ENCODE data around the gene GNL1.

Gene GNL1, protein sequence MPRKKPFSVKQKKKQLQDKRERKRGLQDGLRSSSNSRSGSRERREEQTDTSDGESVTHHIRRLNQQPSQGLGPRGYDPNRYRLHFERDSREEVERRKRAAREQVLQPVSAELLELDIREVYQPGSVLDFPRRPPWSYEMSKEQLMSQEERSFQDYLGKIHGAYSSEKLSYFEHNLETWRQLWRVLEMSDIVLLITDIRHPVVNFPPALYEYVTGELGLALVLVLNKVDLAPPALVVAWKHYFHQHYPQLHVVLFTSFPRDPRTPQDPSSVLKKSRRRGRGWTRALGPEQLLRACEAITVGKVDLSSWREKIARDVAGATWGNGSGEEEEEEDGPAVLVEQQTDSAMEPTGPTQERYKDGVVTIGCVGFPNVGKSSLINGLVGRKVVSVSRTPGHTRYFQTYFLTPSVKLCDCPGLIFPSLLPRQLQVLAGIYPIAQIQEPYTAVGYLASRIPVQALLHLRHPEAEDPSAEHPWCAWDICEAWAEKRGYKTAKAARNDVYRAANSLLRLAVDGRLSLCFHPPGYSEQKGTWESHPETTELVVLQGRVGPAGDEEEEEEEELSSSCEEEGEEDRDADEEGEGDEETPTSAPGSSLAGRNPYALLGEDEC

DNA sequence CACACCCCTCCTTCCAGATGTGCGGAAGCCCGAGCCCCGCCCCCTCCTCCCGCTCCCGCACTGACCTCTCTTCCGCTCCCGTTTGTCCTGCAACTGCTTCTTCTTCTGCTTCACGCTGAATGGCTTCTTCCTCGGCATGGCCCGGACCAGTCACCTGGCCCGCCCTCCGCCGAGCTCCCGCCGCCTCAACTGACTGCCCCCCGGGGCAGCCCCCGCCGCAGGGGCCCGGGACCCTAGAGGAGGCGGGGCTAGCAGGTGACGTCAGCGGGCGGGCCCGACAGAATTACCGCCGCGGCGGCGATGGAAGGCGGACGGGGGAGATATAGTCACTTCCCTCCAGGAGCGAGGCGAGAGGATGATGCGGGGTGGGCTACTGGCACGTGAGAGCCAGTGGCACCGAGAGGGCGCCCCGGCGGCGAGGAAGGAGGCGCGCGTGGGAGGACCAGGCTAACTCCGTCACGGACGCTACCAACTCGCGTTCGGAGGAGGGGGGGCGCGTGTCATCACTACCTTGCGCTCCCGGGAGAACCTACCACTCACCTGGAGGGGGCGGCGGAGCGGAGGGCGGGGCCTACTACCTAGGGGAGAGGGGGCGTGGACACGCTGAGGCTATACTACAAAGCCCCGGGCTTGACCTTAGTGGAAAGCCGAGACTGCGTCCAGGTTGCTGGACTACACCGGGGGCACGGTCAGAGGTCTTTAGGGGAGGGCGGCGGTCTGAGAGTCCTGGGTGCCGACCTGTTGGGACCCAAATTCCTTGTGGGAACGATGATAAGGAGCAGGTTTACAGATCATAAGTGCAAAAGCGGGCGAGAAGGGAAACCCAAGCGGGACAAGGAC, at the start of gene GNL1:
GNL1 (minus strand) TSS at position 424 of the 840 bp plus-strand sequence; CDS start at position 138, 286 bp downstream.
- TF ChIP-seq, protein P1, sequence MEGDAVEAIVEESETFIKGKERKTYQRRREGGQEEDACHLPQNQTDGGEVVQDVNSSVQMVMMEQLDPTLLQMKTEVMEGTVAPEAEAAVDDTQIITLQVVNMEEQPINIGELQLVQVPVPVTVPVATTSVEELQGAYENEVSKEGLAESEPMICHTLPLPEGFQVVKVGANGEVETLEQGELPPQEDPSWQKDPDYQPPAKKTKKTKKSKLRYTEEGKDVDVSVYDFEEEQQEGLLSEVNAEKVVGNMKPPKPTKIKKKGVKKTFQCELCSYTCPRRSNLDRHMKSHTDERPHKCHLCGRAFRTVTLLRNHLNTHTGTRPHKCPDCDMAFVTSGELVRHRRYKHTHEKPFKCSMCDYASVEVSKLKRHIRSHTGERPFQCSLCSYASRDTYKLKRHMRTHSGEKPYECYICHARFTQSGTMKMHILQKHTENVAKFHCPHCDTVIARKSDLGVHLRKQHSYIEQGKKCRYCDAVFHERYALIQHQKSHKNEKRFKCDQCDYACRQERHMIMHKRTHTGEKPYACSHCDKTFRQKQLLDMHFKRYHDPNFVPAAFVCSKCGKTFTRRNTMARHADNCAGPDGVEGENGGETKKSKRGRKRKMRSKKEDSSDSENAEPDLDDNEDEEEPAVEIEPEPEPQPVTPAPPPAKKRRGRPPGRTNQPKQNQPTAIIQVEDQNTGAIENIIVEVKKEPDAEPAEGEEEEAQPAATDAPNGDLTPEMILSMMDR (IDR thresholded peaks at IDR 0.05; ENCODE audit: borderline replicate concordance, control extremely low read depth, extremely low read depth, insufficient read depth, missing control alignments): no peak
- in situ Hi-C loops (cut with MboI; ENCODE audit: low sequenced_read_pairs, unreplicated experiment): no loop called here
- peak; percentile 96 for DNase-seq (ENCODE audit: low spot score)

DNA sequence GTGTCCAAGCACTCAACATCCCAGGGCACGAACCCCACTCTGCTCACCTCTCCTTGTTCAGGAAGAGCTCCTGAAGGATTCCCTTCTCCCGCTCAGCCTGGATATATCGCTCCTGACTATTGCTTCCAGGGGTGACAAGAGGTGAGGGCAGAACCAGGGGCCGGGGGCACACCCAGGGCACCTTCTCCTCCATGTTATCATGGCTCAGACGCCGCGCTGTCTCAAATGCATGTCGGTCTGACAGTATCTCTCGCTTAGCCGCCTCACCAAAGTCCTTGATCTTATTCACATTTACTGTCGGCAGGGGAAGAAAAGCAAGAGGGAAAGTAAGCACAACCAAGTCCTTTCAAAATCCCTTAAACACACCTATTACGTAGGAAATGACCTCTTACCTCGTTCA, 47.7 kb upstream of the GNL1 start:
- in situ Hi-C loops (cut with MboI; ENCODE audit: low sequenced_read_pairs, unreplicated experiment): no loop called here
- TF ChIP-seq, protein P1 (IDR thresholded peaks at IDR 0.05; ENCODE audit: borderline replicate concordance, control extremely low read depth, extremely low read depth, insufficient read depth, missing control alignments): no peak
- no peak for DNase-seq (ENCODE audit: low spot score)

DNA sequence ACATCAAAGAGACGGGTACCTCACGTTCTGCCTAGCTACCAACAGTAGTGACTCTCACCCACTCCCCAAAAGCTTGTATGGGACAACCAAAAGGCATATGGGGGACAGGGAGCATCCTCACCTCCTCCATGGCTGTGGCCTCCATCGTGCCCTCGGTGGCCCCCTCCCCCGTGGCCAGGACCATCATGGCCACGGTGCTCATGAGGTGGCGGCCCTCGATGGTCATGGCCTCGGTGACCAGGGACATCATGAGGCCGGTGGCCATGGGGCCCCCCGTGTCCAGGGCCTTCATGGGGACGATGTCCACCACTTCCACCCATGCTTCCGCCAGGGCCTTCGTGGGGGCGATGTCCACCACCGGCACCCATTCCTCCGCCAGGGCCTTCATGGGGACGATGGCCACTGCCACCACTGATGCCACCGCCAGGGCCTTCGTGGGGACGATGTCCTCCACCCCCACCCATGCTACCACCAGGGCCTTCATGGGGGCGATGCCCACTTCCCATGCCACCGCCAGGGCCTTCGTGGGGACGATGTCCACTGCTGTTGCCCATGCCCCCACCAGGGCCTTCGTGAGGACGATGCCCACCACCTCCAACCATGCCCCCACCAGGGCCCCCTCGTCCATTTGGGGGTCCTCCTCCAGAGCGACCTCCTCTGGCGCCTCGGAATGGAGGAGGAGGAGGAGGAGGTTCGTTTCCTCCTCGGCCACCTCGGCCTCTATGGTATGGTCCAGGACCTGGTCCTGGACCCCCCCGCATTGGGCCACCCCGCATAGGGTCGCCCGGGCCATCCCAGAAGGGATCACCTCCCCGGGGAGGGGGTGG, 45.7 kb upstream of the GNL1 start:
- in situ Hi-C loops (cut with MboI; ENCODE audit: low sequenced_read_pairs, unreplicated experiment): no loop called here
- TF ChIP-seq, protein P1 (IDR thresholded peaks at IDR 0.05; ENCODE audit: borderline replicate concordance, control extremely low read depth, extremely low read depth, insufficient read depth, missing control alignments): no peak
- no peak for DNase-seq (ENCODE audit: low spot score)

DNA sequence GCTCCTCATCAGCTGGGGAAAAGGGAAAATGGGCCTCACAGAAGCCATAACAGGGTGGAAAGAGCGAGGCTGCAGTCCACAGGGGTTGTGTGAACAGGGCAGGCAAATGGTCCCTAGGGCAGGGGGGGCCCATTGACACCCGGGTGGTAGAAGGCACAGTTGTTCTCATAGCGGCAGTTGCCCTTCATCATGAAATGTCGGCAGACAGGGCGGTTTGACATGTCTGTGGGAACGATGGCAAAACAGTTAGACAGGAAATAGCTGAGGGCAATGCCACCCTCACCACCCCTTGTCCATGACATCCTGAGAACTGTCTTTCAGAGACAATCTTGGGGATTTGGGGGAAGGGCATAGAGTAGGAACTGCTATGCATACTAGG, 45.1 kb upstream of the GNL1 start:
- in situ Hi-C loops (cut with MboI; ENCODE audit: low sequenced_read_pairs, unreplicated experiment): no loop called here
- TF ChIP-seq, protein P1 (IDR thresholded peaks at IDR 0.05; ENCODE audit: borderline replicate concordance, control extremely low read depth, extremely low read depth, insufficient read depth, missing control alignments): no peak
- no peak for DNase-seq (ENCODE audit: low spot score)

DNA sequence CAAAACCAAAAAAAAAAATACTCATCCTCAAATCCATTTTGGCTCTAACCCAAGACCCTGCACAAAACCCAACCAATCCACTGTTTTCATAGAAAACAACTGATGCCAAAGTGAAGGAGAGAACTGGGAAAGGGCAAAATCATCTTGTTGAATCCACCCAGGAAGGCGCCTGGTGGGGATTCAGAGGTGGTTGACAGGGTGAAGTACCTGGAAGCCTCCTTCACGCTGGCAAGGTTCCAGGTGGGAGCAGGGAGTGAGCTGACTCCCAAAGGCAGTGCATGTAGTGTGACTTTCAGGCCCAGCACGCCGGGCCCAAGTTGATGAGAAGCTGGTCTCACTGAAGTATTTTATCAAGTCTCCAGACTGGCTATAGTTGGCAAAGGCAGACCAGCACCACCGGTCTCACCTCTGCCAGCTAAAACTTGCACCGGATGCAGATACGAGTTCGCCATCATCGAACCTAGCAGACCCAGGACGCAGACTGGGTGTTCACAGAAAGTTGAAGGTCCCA, 44.2 kb upstream of the GNL1 start:
- in situ Hi-C loops (cut with MboI; ENCODE audit: low sequenced_read_pairs, unreplicated experiment): no loop called here
- DNase-seq (ENCODE audit: low spot score): no peak
- TF ChIP-seq, protein P1 (IDR thresholded peaks at IDR 0.05; ENCODE audit: borderline replicate concordance, control extremely low read depth, extremely low read depth, insufficient read depth, missing control alignments): no peak

Data from GM13976 (cell line).